GM18507 (cell line): ENCODE measurements around the gene MARCHF3.
A peak's percentile ranks its signal among the peaks of the same experiment; 100 is the strongest.
"Not testable (repeated sequence)": the region's sequence is repeated elsewhere in the genome, so short reads cannot be mapped to it uniquely, and the experiment has no call there.

Experiments
- DNase-seq: peaks from one replicate; pipeline ENCODE4 v3.0.0; 2011; ENCODE audit warnings: low read depth; ENCODE audit not compliant: insufficient read length; ENCODE audit errors: extremely low spot score
- FAIRE-seq: peaks from 2 replicates; lab custom pipeline; 2011; peaks lifted over from hg19 to GRCh38; lab: Jason Lieb, UNC

MARCHF3 gene

DNA sequence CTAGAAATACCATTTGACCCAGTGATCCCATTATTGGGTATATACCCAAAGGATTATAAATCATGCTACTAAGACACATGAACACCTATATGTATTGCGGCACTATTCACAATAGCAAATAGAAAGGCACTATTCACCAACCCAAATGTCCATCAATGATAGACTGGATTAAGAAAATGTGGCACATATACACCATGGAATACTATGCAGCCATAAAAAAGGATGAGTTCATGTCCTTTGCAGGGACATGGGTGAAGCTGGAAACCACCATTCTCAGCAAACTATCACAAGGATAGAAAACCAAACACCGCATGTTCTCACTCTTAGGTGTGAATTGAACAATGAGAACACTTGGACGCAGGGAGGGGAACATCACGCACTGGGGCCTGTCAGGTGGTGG lies 13.6 kb downstream of the MARCHF3 start:
- not testable (repeated sequence) for FAIRE-seq, DNase-seq

GRCh38 chr5:127015716-127016115 lies 14.6 kb downstream of the MARCHF3 start:
- FAIRE-seq (no peak), DNase-seq (no peak)

- FAIRE-seq (peak; percentile 68), DNase-seq (no peak)
Measured at GRCh38 chr5:127014573-127014972, 15.8 kb downstream of the MARCHF3 start.

GRCh38 chr5:127013407-127013806 lies 17.0 kb downstream of the MARCHF3 start:
- DNase-seq (no peak), FAIRE-seq (peak; percentile 44)

- DNase-seq: no peak
- no peak for FAIRE-seq
Measured at GRCh38 chr5:127012916-127013315, 17.4 kb downstream of the MARCHF3 start.

DNA sequence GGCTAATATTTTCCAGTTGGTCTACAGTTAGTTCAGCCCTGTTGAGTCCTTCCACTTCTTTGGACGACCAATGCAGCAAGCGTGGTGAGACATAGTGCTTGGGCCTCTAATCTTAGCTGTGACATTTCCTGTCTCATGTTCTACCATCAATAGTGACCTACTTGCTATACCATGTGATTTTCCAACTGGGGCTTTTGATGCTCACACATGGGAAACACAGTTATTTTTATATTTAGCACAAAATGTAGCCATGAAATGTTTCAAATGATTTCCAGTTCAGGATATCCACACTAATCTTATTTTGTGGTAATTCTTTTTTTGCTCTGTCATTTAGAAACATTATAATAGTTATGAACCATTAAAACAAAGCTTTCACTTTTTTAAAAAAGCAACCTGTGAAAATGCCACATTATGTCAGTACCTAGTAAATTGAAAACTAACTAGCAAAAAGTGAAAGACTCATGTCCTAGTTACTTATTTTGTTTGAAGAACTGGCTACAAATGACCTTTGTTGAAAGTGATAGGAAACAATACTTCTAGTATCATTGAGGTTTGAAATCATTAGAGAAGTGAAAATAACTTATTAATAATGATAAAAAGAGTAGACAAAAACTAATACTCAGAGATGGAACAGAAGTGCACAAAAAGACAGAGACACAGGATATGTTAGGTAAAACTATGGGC lies 18.3 kb downstream of the MARCHF3 start:
- DNase-seq: no peak
- peak; percentile 89 for FAIRE-seq

- no peak for FAIRE-seq
- DNase-seq: no peak
Measured at GRCh38 chr5:127011153-127011552, 19.2 kb downstream of the MARCHF3 start.

DNA sequence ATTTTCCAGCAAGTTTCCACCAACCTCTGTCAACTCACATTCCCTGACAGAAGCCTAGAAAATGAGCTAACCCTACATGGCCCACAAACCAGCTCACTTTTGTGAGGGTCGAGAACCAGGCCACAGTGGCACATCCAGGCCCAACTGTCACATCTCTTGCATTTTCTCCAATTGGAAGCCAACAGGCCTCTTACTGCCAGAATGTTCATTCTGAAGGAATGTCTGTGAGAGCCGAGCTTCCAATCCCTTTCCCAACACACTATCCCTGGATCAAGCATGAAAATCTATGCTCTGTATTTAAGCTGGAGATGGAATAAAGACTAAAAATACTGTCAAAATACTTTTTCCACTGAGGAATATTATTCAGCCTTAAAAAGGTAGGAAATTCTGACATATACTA lies 20.0 kb downstream of the MARCHF3 start:
- no peak for DNase-seq
- no peak for FAIRE-seq

- DNase-seq (no peak), FAIRE-seq (peak; percentile 55)
Measured at GRCh38 chr5:127009784-127010183, 20.6 kb downstream of the MARCHF3 start.

DNA sequence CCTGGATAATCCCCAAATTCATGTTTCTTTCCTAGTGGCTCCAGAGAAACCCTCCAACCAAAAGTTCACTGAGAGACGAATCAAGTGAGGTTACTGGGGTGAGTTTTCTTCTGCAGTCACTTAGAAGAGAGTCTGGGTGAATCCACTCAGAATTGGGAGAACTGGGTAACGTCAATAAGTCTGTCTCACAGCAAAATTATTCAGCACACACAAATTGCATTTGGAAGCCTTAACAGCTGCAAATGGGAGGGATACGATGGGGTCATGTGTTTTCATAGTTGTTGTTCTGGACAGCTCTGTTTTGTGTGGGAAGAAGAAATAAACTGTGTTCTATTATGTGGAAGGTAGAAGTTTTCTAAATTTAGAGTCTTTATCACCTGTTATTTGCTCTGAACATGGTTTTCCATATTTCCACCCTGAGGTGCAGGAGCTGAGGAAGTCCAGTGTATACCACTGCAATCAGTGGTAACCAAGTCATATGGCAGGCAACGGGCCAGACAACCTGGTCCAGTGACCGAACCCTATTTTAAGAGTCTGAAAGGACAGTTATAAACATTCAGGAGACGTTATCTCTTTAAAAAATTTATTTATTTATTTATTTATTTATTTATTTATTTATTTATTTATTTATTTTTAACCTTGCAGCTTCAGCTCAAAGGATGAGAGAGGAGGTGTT lies 21.9 kb downstream of the MARCHF3 start:
- FAIRE-seq (no peak), DNase-seq (no peak)

DNA sequence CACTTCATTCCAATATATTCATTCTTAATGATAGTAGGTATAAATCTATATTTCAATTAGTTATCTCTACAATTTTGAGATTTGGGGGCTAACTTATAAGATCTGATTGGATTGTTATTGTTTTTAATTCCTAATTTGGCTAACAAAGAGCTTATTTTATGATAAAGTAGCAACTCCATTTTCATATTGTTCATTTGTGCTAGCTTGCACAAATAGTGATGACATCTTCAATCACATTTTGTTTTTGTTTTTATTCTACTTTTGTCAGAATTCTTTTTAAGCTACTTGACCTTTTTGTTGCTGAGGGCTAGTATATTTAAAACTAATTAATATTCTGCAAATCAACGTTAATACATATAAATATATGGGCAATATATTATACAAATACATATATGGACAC lies 22.8 kb downstream of the MARCHF3 start:
- DNase-seq: no peak

GRCh38 chr5:127006744-127007143 lies 23.6 kb downstream of the MARCHF3 start:
- DNase-seq (no peak), FAIRE-seq (peak; percentile 26)

More for the DNA sequence above, 22.8 kb downstream of the MARCHF3 start:
- no peak for FAIRE-seq

- not testable (repeated sequence) for DNase-seq, FAIRE-seq
Measured at GRCh38 chr5:127005282-127005681, 25.1 kb downstream of the MARCHF3 start.

DNA sequence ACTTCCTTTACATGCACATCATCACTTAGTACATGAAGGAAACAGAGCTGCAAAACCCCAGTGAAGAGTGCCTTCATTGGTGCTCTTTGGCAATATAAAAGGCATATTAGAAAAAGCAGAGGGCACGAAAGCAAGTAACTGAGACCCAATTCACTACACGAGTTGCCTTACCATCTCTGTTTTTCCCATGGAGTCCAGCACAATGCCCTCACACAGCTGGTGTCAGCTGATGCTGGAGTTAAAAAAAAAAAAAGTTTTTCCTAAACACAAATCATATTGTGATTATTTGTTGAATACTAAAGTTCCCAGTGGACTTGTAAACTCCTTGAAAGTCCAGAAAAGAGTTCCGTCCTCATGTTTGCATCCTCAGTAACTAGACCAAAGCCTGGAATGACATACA lies 25.6 kb downstream of the MARCHF3 start:
- FAIRE-seq (no peak), DNase-seq (no peak)

DNA sequence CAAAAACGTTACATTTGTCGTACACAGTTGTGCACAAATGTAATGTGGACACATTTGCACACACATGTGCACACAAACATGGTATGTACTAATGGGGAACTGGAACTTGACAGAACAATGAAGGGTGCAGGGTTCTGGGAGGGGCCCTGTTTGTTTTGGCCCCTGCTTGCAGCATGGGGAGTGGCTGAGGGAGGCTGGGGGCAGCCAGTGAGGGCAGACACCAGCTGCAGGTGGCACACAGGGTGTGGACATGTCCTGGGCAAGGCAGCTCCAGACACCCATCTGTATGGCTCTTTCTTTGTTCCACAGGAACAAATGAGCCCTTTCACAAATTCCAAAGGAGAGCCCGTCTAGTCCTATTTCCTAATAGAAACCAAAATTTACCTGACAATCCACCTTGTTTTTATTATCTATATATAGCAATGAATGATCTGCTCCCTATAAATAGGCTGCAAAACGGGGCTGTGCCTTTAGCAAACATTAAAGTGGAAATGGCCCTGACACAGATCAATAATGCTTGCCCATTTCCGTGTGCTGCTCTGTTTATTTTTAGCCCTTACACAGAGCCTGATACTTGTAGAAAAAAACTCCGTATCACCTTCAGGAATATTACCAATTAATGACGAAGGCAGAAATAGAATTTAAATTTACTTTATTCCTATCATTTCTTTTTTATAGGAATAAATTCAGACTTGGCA lies 26.4 kb downstream of the MARCHF3 start:
- FAIRE-seq: no peak

GRCh38 chr5:127002390-127002789 lies 28.0 kb downstream of the MARCHF3 start:
- DNase-seq (no peak), FAIRE-seq (no peak)

More for the DNA sequence above, 26.4 kb downstream of the MARCHF3 start:
- no peak for DNase-seq

GRCh38 chr5:127001621-127002296 lies 28.6 kb downstream of the MARCHF3 start:
- DNase-seq: no peak
- FAIRE-seq: no peak

DNA sequence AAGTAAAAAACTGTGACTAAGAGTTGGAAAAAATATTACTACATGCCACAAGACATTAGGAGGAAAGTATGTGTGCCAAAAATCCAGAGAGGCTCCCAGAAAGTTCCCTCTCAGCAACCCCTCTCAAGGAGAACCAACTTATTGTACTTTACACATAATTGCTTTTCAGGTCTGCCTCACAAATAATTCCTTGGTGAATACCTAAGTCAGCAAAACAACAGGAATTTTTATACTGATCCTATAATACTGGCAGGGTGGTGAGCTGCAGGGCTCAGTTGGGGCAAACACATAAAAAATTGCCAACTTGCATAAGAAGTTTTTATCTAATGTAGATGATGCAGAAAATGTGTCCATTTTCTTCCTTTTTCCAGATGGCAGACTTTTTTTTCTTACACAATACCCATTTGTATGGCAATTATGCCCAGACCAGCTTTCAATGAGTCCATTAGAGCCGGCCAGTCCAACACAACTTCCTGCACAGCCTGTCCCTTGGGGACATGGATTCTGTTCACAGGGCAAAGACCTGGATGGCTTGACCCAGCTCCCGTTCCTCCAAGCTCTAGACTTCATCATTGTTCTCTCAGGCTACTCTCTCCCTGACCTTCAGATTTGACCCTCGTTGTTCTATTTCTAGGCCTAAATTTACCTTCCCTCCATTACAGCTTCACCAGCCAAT lies 31.3 kb downstream of the MARCHF3 start:
- DNase-seq (no peak), FAIRE-seq (no peak)

- FAIRE-seq (peak; percentile 69), DNase-seq (no peak)
Measured at GRCh38 chr5:126998201-126998631, 32.1 kb downstream of the MARCHF3 start.
